ENCODE measurements around the gene ARFGEF2.
"Not testable (repeated sequence)": the region's sequence is repeated elsewhere in the genome, so short reads cannot be mapped to it uniquely, and the experiment has no call there.

ARFGEF2 gene

GRCh38 chr20:49063279-49063678, 141.8 kb downstream of the ARFGEF2 start:
- no peak for DNase-seq (ENCODE audit: low read depth in 3 of 3)

GRCh38 chr20:49074521-49074920, 153.0 kb downstream of the ARFGEF2 start:
- no peak for DNase-seq (ENCODE audit: low read depth in 3 of 3)

- DNase-seq (ENCODE audit: low read depth in 3 of 3), result no peak
Measured at GRCh38 chr20:49078310-49078709, 156.8 kb downstream of the ARFGEF2 start.

DNA sequence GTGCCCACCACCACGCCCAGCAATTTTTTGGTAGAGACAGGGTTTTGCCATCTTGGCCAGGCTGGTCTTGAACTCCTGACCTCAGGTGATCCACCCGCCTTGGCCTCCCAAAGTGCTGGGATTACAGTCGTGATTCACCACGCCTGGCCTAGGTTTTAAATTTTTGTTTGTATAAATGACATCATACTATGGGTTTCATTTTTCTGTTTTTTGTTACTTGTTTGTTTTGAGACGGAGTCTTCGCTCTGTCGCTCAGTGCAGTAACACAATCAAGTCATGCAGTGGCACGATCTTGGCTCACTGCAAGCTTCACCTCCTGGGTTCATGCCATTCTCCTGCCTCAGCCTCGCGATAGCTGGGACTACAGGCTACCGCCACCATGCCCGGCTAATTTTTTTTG, 160.8 kb downstream of the ARFGEF2 start:
- not testable (repeated sequence) for DNase-seq (ENCODE audit: low read depth in 3 of 3)

Measured in stimulated activated CD4-positive, alpha-beta T cell treated with anti-CD3 and anti-CD28 coated beads, TNF-alpha, amount 100 ng/mL, for 4 hours (primary cell).